CD4-positive, alpha-beta T cell treated with Interferon alpha-2 for 1 hour (primary cell): ENCODE data around the gene ADAM19.

Source experiments
- DNase-seq, 2 donors: peaks; one replicate each; pipeline ENCODE4 v3.0.0-alpha.2; 2020 to 2022

Gene ADAM19

GRCh38 chr5:157481666-157482065 lies 93.9 kb downstream of the ADAM19 start:
- DNase-seq: no peak

GRCh38 chr5:157481265-157481664 lies 94.3 kb downstream of the ADAM19 start:
- peak; percentile 10 to 49 for DNase-seq

GRCh38 chr5:157479612-157480510 lies 95.7 kb downstream of the ADAM19 start:
- no peak for DNase-seq

GRCh38 chr5:157479166-157479565 lies 96.4 kb downstream of the ADAM19 start:
- no peak for DNase-seq

- no peak for DNase-seq
These were observed 96.8 kb downstream of the ADAM19 start for GRCh38 chr5:157478726-157479125.

- DNase-seq: no peak
These were observed 97.6 kb downstream of the ADAM19 start for GRCh38 chr5:157477814-157478494.

GRCh38 chr5:157476702-157477408 lies 98.7 kb downstream of the ADAM19 start:
- DNase-seq: peak; percentile 30 to 61

GRCh38 chr5:157475432-157475831 lies 100.1 kb downstream of the ADAM19 start:
- no peak for DNase-seq

- DNase-seq: no peak
These were observed 101.9 kb downstream of the ADAM19 start for GRCh38 chr5:157473383-157474320.

- peak in 1 of 2 donors; percentile 19 for DNase-seq
These were observed 103.9 kb downstream of the ADAM19 start for GRCh38 chr5:157471709-157472108.

GRCh38 chr5:157470631-157471030 lies 104.9 kb downstream of the ADAM19 start:
- no peak for DNase-seq

- DNase-seq: no peak
These were observed 105.9 kb downstream of the ADAM19 start for GRCh38 chr5:157469687-157470086.

- no peak for DNase-seq
These were observed 106.5 kb downstream of the ADAM19 start for GRCh38 chr5:157469073-157469472.

- no peak for DNase-seq
These were observed 107.1 kb downstream of the ADAM19 start for GRCh38 chr5:157468293-157468965.

GRCh38 chr5:157464519-157465171 lies 110.9 kb downstream of the ADAM19 start:
- DNase-seq: peak; percentile 30 to 51

- no peak for DNase-seq
These were observed 111.7 kb downstream of the ADAM19 start for GRCh38 chr5:157463621-157464518.

GRCh38 chr5:157463081-157463480 lies 112.5 kb downstream of the ADAM19 start:
- no peak for DNase-seq

- no peak for DNase-seq
These were observed 114.4 kb downstream of the ADAM19 start for GRCh38 chr5:157460921-157461792.
